Measurements from ENCODE around the gene DKC1.

Gene DKC1

GRCh38 chrX:154751669-154752271, 10.9 kb upstream of the DKC1 start:
- TF ChIP-seq PPARA (CRISPR knock-in tag; IDR thresholded peaks at IDR 0.05; ENCODE audit: borderline replicate concordance) (no peak), ZNF8 (CRISPR knock-in tag; IDR thresholded peaks at IDR 0.05) (no peak), TCF4 (CRISPR knock-in tag; IDR thresholded peaks at IDR 0.05; ENCODE audit: borderline replicate concordance) (no peak), ZFP30 (CRISPR knock-in tag; IDR thresholded peaks at IDR 0.05) (no peak), CSRNP3 (CRISPR knock-in tag; IDR thresholded peaks at IDR 0.05) (no peak)
- TF ChIP-seq, protein P1, sequence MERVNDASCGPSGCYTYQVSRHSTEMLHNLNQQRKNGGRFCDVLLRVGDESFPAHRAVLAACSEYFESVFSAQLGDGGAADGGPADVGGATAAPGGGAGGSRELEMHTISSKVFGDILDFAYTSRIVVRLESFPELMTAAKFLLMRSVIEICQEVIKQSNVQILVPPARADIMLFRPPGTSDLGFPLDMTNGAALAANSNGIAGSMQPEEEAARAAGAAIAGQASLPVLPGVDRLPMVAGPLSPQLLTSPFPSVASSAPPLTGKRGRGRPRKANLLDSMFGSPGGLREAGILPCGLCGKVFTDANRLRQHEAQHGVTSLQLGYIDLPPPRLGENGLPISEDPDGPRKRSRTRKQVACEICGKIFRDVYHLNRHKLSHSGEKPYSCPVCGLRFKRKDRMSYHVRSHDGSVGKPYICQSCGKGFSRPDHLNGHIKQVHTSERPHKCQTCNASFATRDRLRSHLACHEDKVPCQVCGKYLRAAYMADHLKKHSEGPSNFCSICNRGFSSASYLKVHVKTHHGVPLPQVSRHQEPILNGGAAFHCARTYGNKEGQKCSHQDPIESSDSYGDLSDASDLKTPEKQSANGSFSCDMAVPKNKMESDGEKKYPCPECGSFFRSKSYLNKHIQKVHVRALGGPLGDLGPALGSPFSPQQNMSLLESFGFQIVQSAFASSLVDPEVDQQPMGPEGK (CRISPR knock-in tag; IDR thresholded peaks at IDR 0.05; ENCODE audit: borderline replicate concordance), result no peak
- no peak for ATAC-seq

- TF ChIP-seq, protein P2, sequence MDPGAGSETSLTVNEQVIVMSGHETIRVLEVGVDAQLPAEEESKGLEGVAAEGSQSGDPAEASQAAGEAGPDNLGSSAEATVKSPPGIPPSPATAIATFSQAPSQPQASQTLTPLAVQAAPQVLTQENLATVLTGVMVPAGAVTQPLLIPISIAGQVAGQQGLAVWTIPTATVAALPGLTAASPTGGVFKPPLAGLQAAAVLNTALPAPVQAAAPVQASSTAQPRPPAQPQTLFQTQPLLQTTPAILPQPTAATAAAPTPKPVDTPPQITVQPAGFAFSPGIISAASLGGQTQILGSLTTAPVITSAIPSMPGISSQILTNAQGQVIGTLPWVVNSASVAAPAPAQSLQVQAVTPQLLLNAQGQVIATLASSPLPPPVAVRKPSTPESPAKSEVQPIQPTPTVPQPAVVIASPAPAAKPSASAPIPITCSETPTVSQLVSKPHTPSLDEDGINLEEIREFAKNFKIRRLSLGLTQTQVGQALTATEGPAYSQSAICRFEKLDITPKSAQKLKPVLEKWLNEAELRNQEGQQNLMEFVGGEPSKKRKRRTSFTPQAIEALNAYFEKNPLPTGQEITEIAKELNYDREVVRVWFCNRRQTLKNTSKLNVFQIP (CRISPR knock-in tag; IDR thresholded peaks at IDR 0.05; ENCODE audit: borderline replicate concordance, low read depth), result no peak
- TF ChIP-seq TSHZ2 (CRISPR knock-in tag; IDR thresholded peaks at IDR 0.05) (no peak), ZFP3 (CRISPR knock-in tag; IDR thresholded peaks at IDR 0.05) (no peak), PPARA (CRISPR knock-in tag; IDR thresholded peaks at IDR 0.05; ENCODE audit: borderline replicate concordance) (no peak), ARNTL (CRISPR knock-in tag; IDR thresholded peaks at IDR 0.05; ENCODE audit: borderline replicate concordance, low read depth) (no peak), ZNF70 (CRISPR knock-in tag; IDR thresholded peaks at IDR 0.05) (no peak), BACH2 (CRISPR knock-in tag; IDR thresholded peaks at IDR 0.05; ENCODE audit: borderline replicate concordance) (no peak)
- TF ChIP-seq, protein P1 (CRISPR knock-in tag; IDR thresholded peaks at IDR 0.05; ENCODE audit: borderline replicate concordance), result no peak
- no peak for ATAC-seq
Observed at GRCh38 chrX:154758696-154759095, 4.0 kb upstream of the DKC1 start.

GRCh38 chrX:154761977-154762536, 607 bp upstream of the DKC1 start:
- ATAC-seq, result no peak
- TF ChIP-seq TOX (CRISPR knock-in tag; IDR thresholded peaks at IDR 0.05; ENCODE audit: borderline replicate concordance) (no peak), ARNTL (CRISPR knock-in tag; IDR thresholded peaks at IDR 0.05; ENCODE audit: borderline replicate concordance, low read depth) (no peak), CSDC2 (CRISPR knock-in tag; IDR thresholded peaks at IDR 0.05) (no peak), TSHZ2 (CRISPR knock-in tag; IDR thresholded peaks at IDR 0.05) (no peak), ZNF565 (CRISPR knock-in tag; conservative IDR thresholded peaks at IDR 0.05; ENCODE audit: low read depth) (no peak)
